B cell (primary cell): ENCODE data around the gene SATB2. TPM values are rescaled to one million over a fixed set of nuclear protein-coding genes. Genes with fewer than 3 reads are reported as not detected.

Source experiments
- ATAC-seq: fragments of 200-7000 bp; cut with Tn5 transposase; one replicate; pipeline ENCODE4 v1.10.0; 2021; ENCODE audit warnings: low read depth, mild to moderate bottlenecking, moderate number of reproducible peaks, moderate library complexity
- CTCF ChIA-PET: fragments of 350-600 bp; sonication (Branson Sonifier 250); formaldehyde crosslinking; loops from one replicate; lab custom pipeline; 2021; ENCODE audit warnings: antibody characterized with exemption, inconsistent platforms; lab: Charles Lee
- POLR2A ChIA-PET: fragments of 350-600 bp; sonication (Branson Sonifier 250); formaldehyde crosslinking; loops from one replicate; lab custom pipeline; 2021; ENCODE audit warnings: antibody characterized with exemption; lab: Charles Lee
- DNase-seq: peaks from one replicate; pipeline ENCODE4 v3.0.0; 2013
- H2AFZ ChIP-seq: 2 replicates; pipeline ENCODE4 v1.6.1; 2012; ENCODE audit warnings: mild to moderate bottlenecking, low read depth, low read length; ENCODE audit not compliant: insufficient read depth, poor library complexity, severe bottlenecking
- H3K27ac ChIP-seq, 2 donors: 1 replicate in 1 of 2; 2 replicates in 1 of 2; pipeline ENCODE4 v1.5.1; 2012 to 2013; ENCODE audit warnings: low read length in 2 of 2, mild to moderate bottlenecking in 2 of 2, moderate library complexity in 1 of 2
- H3K27me3 ChIP-seq, 4 experiments: fragments of 200-600 bp in 1 of 4; sonication (generic) in 1 of 4; replicated peaks in 1 of 4; 1 replicate in 2 of 4; 2 replicates in 2 of 4; pipeline versions ENCODE4 v1.6.1 to v1.7.0; 2013 to 2016; ENCODE audit warnings: low read length in 3 of 4, mild to moderate bottlenecking in 2 of 4, mixed read lengths in 1 of 4, moderate library complexity in 1 of 4; ENCODE audit not compliant: insufficient read depth in 4 of 4, control insufficient read depth in 3 of 4; ENCODE audit errors: control extremely low read depth in 1 of 4
- H3K36me3 ChIP-seq, 2 experiments: replicated peaks in 1 of 2; 1 replicate in 1 of 2; 2 replicates in 1 of 2; pipeline versions ENCODE4 v1.6.1 to v1.7.1; 2013; ENCODE audit warnings: low read length in 1 of 2; ENCODE audit not compliant: insufficient read depth in 2 of 2, control insufficient read depth in 1 of 2; ENCODE audit errors: control extremely low read depth in 1 of 2, extremely low read depth in 1 of 2
- H3K4me1 ChIP-seq, 2 donors: fragments of 200-600 bp in 1 of 2; sonication (generic) in 1 of 2; 1 replicate in 1 of 2; 2 replicates in 1 of 2; pipeline versions ENCODE4 v1.5.1 to v1.6.1; 2013 to 2017; ENCODE audit warnings: low read length in 2 of 2; ENCODE audit not compliant: control insufficient read depth in 2 of 2, insufficient read depth in 2 of 2
- H3K4me2 ChIP-seq: replicated peaks from 2 replicates; pipeline ENCODE3; 2012; ENCODE audit warnings: mild to moderate bottlenecking, low read depth, low read length; ENCODE audit not compliant: poor library complexity, severe bottlenecking
- H3K4me3 ChIP-seq, 5 experiments: fragments of 200-600 bp in 1 of 5; sonication (generic) in 1 of 5; 1 replicate in 3 of 5; 2 replicates in 2 of 5; pipeline versions ENCODE4 v1.5.1 to v1.7.0; 2011 to 2016; ENCODE audit warnings: low read length in 4 of 5, mild to moderate bottlenecking in 4 of 5, low read depth in 2 of 5, control low read depth in 1 of 5, moderate library complexity in 1 of 5; ENCODE audit not compliant: insufficient read depth in 1 of 5; ENCODE audit errors: control extremely low read depth in 1 of 5, extremely low read depth in 1 of 5
- H3K79me2 ChIP-seq: fragments of 200-600 bp; sonication (generic); one replicate; pipeline ENCODE4 v1.6.0; 2016; ENCODE audit warnings: low read length; ENCODE audit not compliant: control insufficient read depth, insufficient read depth
- H3K9ac ChIP-seq: fragments of 200-600 bp; sonication (generic); 2 replicates; pipeline ENCODE4 v1.6.1; 2017; ENCODE audit warnings: mild to moderate bottlenecking, low read length, moderate library complexity
- H3K9me3 ChIP-seq, 3 donors: one replicate each; pipeline versions ENCODE4 v1.6.1 to v1.7.1; 2013; ENCODE audit warnings: low read length in 2 of 3; ENCODE audit not compliant: control insufficient read depth in 2 of 3, insufficient read depth in 1 of 3; ENCODE audit errors: control extremely low read depth in 1 of 3
- H4K20me1 ChIP-seq: 2 replicates; pipeline ENCODE4 v1.6.0; 2012; ENCODE audit warnings: mild to moderate bottlenecking, low read length; ENCODE audit not compliant: insufficient read depth, control insufficient read depth, poor library complexity, severe bottlenecking
- H3K27ac Mint-ChIP-seq: one replicate; pipeline ENCODE4 v1.8.0; 2021; ENCODE audit warnings: mixed read lengths
- H3K27me3 Mint-ChIP-seq: one replicate; pipeline ENCODE4 v1.8.0; 2021; ENCODE audit warnings: mixed read lengths
- H3K4me1 Mint-ChIP-seq: one replicate; pipeline ENCODE4 v1.8.0; 2021; ENCODE audit warnings: mixed read lengths
- H3K4me3 Mint-ChIP-seq: one replicate; pipeline ENCODE4 v1.8.0; 2021; ENCODE audit warnings: mixed read lengths
- H3K9me3 Mint-ChIP-seq: one replicate; pipeline ENCODE4 v1.8.0; 2022; ENCODE audit warnings: mixed read lengths; ENCODE audit not compliant: insufficient read depth
- EZH2 ChIP-seq: IDR thresholded peaks from 2 replicates; pipeline ENCODE4 v1.6.1; 2012; ENCODE audit warnings: borderline replicate concordance, low read depth, mild to moderate bottlenecking, moderate library complexity, low read length; ENCODE audit not compliant: insufficient read depth, poor library complexity, severe bottlenecking
- WGBS: methylation state at CpG from one replicate; pipeline ENCODE4 v1.1.5; 2013; ENCODE audit warnings: missing lambda C conversion rate; ENCODE audit not compliant: insufficient coverage; 5-methylcytosine and 5-hydroxymethylcytosine counted together
- intact Hi-C: fragments of 100-400 bp; cut with micrococcal nuclease; formaldehyde crosslinking; loops from one replicate; pipeline ENCODE4 v1.10.0; 2022
- polyA plus RNA-seq: library from polyadenylated mRNA; depleted of rRNA; stranded (reverse); fragments of >200 nt; gene quantifications from 2 replicates; pipeline ENCODE4 v1.2.3, GENCODE V29; 2012
- total RNA-seq, 2 donors: library from RNA; stranded (reverse); fragments of 120-200 nt in 1 of 2; gene quantifications; 1 replicate in 1 of 2; 2 replicates in 1 of 2; pipeline versions ENCODE4 v1.2.3 to v1.2.4, GENCODE V29; 2013 to 2022
- TF ChIP-seq, protein P1 (sequence below): fragments of 200-600 bp; IDR thresholded peaks from one replicate; pipeline ENCODE4 v1.8.0; 2022; ENCODE audit warnings: antibody characterized with exemption, mild to moderate bottlenecking

The SATB2 gene
- total and polyA plus RNA-seq, 2 donors (not counting 1 experiment from before 2014, with no cell fraction given) = 0.13 to 0.49 TPM

- Histone ChIP-seq H3K36me3 (no peaks in the 10 kb centered on the region), H3K9me3 (no peaks in the 10 kb centered on the region), H3K4me1 (no peaks in the 10 kb centered on the region), H3K27ac (no peak overlapping the region), H2AFZ (no peak overlapping the region), H3K4me2 (no peak overlapping the region), H3K27me3 (peaks cover 0 to 3% (median 0%) of the 10 kb centered on the region in 4 experiments), H3K4me3 (no peak overlapping the region), H4K20me1 (no peaks in the 10 kb centered on the region), H3K9ac (no peak overlapping the region), H3K79me2 (no peaks in the 10 kb centered on the region)
- ChIA-PET POLR2A (no interaction called here), CTCF (no interaction called here)
- Mint-ChIP-seq H3K27ac (no peak overlapping the region), H3K4me3 (no peak overlapping the region), H3K9me3 (no peaks in the 10 kb centered on the region), H3K4me1 (no peaks in the 10 kb centered on the region), H3K27me3 (peaks cover 7% of the 10 kb centered on the region)
- no peak for ATAC-seq
- intact Hi-C loops = no loop called here
- DNase-seq = no peak
- WGBS = no CpG with 5 or more reads among the region's 5 CpGs
- TF ChIP-seq EZH2 = no peak
Measured at GRCh38 chr2:199419428-199419827, 38.3 kb downstream of the SATB2 start.

DNA sequence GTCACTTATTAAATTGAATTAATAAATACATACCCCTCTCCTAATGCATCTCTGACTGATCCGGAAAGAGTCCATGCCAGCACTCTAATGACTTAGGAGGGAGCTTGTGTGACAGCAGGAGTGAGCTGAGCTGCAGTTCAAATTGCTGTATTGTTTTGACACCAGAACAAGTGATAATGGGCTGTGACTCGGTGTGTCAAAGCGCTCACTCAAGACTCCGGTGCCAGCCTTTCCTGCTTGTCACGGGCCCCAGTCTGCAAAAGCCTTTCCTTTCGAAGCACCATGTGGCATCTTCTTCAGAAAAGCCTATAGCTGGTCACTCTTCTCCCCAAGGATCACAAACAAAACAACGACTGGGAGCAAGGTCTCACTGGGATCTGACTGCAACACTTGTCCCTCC is 43.3 kb downstream of the SATB2 start:
- H4K20me1 ChIP-seq = no peaks in the 10 kb centered on the region
- H3K36me3 ChIP-seq = no peaks in the 10 kb centered on the region
- H3K9me3 ChIP-seq = no peaks in the 10 kb centered on the region
- POLR2A ChIA-PET = no interaction called here
- ATAC-seq = no peak
- H2AFZ ChIP-seq = no peak overlapping the region
- CTCF ChIA-PET = no interaction called here
- no peak overlapping the region for H3K4me3 ChIP-seq
- H3K27me3 ChIP-seq = no peaks in the 10 kb centered on the region
- H3K4me3 Mint-ChIP-seq = no peak overlapping the region
- TF ChIP-seq EZH2 = no peak
- TF ChIP-seq, protein P1, sequence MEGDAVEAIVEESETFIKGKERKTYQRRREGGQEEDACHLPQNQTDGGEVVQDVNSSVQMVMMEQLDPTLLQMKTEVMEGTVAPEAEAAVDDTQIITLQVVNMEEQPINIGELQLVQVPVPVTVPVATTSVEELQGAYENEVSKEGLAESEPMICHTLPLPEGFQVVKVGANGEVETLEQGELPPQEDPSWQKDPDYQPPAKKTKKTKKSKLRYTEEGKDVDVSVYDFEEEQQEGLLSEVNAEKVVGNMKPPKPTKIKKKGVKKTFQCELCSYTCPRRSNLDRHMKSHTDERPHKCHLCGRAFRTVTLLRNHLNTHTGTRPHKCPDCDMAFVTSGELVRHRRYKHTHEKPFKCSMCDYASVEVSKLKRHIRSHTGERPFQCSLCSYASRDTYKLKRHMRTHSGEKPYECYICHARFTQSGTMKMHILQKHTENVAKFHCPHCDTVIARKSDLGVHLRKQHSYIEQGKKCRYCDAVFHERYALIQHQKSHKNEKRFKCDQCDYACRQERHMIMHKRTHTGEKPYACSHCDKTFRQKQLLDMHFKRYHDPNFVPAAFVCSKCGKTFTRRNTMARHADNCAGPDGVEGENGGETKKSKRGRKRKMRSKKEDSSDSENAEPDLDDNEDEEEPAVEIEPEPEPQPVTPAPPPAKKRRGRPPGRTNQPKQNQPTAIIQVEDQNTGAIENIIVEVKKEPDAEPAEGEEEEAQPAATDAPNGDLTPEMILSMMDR = no peak
- H3K4me1 Mint-ChIP-seq = no peaks in the 10 kb centered on the region
- DNase-seq = no peak
- no peaks in the 10 kb centered on the region for H3K4me1 ChIP-seq
- H3K27ac ChIP-seq = no peak overlapping the region
- no peak overlapping the region for H3K9ac ChIP-seq
- 77% methylated on average over 5 of the region's 7 CpGs for WGBS
- intact Hi-C loops = no loop called here
- H3K27me3 Mint-ChIP-seq = peaks cover 3% of the 10 kb centered on the region
- no peaks in the 10 kb centered on the region for H3K9me3 Mint-ChIP-seq
- no peak overlapping the region for H3K27ac Mint-ChIP-seq
- no peaks in the 10 kb centered on the region for H3K79me2 ChIP-seq
- H3K4me2 ChIP-seq = no peak overlapping the region
